Stomach (tissue), 4 donors: ENCODE data around the gene WHRN.

Experiments
- EP300 ChIP-seq: sonication (generic); formaldehyde crosslinking; IDR thresholded peaks from one replicate; pipeline ENCODE4 v1.6.1; 2017; ENCODE audit warnings: antibody characterized with exemption
- POLR2A ChIP-seq, 4 donors: fragments of 450-650 bp; IDR thresholded peaks; one replicate each; pipeline ENCODE4 v1.6.1; 2016; ENCODE audit warnings: antibody characterized with exemption in 4 of 4, control low read depth in 2 of 4, mild to moderate bottlenecking in 1 of 4, moderate library complexity in 1 of 4
- TF ChIP-seq, protein P1 (sequence below), 7 experiments: fragments of 450-650 bp in 4 of 7; fragments of 200-600 bp in 3 of 7; sonication (generic) in 3 of 7; IDR thresholded peaks; one replicate each; pipeline ENCODE4 v1.5.1; 2016 to 2019; ENCODE audit warnings: antibody characterized with exemption in 7 of 7, control low read depth in 2 of 7, mild to moderate bottlenecking in 1 of 7

DNA sequence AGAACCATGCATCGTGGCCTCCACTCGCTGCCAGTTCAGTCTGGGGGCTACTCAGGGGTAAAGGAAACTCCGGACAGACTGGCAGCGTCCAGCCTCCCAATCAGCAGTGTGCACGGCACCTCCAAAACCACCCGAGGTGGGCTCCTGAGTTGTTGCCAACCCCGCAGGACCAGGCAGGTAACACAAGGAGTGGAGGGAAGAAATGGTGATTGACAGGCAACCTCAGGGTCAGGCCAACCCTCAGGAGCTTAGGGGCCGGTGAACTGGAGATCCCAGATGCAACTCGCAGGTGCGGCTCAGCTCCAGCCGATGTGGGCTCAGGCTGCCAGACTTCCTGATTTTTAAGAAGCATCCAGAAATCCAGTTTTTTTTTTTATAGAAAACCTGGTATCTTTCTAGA lies 80.1 kb downstream of the WHRN start:
- TF ChIP-seq, protein P1, sequence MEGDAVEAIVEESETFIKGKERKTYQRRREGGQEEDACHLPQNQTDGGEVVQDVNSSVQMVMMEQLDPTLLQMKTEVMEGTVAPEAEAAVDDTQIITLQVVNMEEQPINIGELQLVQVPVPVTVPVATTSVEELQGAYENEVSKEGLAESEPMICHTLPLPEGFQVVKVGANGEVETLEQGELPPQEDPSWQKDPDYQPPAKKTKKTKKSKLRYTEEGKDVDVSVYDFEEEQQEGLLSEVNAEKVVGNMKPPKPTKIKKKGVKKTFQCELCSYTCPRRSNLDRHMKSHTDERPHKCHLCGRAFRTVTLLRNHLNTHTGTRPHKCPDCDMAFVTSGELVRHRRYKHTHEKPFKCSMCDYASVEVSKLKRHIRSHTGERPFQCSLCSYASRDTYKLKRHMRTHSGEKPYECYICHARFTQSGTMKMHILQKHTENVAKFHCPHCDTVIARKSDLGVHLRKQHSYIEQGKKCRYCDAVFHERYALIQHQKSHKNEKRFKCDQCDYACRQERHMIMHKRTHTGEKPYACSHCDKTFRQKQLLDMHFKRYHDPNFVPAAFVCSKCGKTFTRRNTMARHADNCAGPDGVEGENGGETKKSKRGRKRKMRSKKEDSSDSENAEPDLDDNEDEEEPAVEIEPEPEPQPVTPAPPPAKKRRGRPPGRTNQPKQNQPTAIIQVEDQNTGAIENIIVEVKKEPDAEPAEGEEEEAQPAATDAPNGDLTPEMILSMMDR (IDR thresholded peaks at IDR 0.05), result no peak
- TF ChIP-seq EP300 (no peak), POLR2A (IDR thresholded peaks at IDR 0.05) (no peak)
